Left lung (tissue), 10 donors: ENCODE results near the gene BICDL1. TPM values are rescaled to one million over a fixed set of nuclear protein-coding genes. Genes with fewer than 3 reads are reported as not detected.

Experiments used
- ATAC-seq: fragments of 200-7000 bp; cut with Tn5 transposase; one replicate; pipeline ENCODE4 v1.9.1; 2020; ENCODE audit warnings: moderate library complexity
- DNase-seq, 4 donors: peaks; one replicate each; pipeline ENCODE4 v3.0.0-alpha.2; 2013 to 2020
- H3K27ac ChIP-seq, 2 donors: fragments of 200-600 bp; sonication (generic) in 1 of 2; one replicate each; pipeline versions ENCODE4 v1.5.0 to v1.8.0; 2020 to 2021
- H3K27me3 ChIP-seq, 2 donors: fragments of 200-600 bp; sonication (generic) in 1 of 2; one replicate each; pipeline versions ENCODE4 v1.5.0 to v1.8.0; 2020 to 2021
- H3K36me3 ChIP-seq, 2 donors: fragments of 200-600 bp; sonication (generic) in 1 of 2; one replicate each; pipeline versions ENCODE4 v1.5.0 to v1.8.0; 2020 to 2021
- H3K4me1 ChIP-seq, 2 donors: fragments of 200-600 bp; one replicate each; pipeline ENCODE4 v1.8.0; 2021
- H3K4me3 ChIP-seq, 2 donors: fragments of 200-600 bp; sonication (generic) in 1 of 2; one replicate each; pipeline versions ENCODE4 v1.5.0 to v1.8.0; 2020 to 2021; ENCODE audit warnings: mild to moderate bottlenecking in 1 of 2
- H3K9me3 ChIP-seq, 2 donors: fragments of 200-600 bp; sonication (generic) in 1 of 2; one replicate each; pipeline versions ENCODE4 v1.5.0 to v1.8.0; 2020 to 2021
- CTCF ChIP-seq, 2 donors: fragments of 200-600 bp; sonication (generic) in 1 of 2; IDR thresholded peaks; one replicate each; pipeline versions ENCODE4 v1.5.0 to v1.8.0; 2021; ENCODE audit warnings: antibody characterized with exemption in 2 of 2
- intact Hi-C, 2 donors: fragments of 100-400 bp; cut with DNase I; formaldehyde crosslinking; loops; one replicate each; pipeline versions ENCODE4 v1.11.2 to v1.14.2; 2022
- polyA plus RNA-seq, 6 donors: library from polyadenylated mRNA; unstranded; fragments of 120-200 nt; gene quantifications; one replicate each; pipeline ENCODE4 v1.2.1, GENCODE V29; 2013; ENCODE audit not compliant: insufficient read length in 6 of 6
- total RNA-seq, 2 donors: library from RNA; stranded (reverse); fragmentation: NEBNext Ultra II Directional; extraction: Animal tissue kit (Norgen Biotek cat#: 25700); gene quantifications; one replicate each; pipeline ENCODE4 v1.2.1, GENCODE V29; 2021
- donor health status: DM: no; HTN: yes; CAD: no.
- donor health status: DM: no; HTN: no; CAD: no.

The BICDL1 gene
- total and polyA plus RNA-seq, 8 donors = 1.8 to 12.0 (median 3.3) TPM

DNA sequence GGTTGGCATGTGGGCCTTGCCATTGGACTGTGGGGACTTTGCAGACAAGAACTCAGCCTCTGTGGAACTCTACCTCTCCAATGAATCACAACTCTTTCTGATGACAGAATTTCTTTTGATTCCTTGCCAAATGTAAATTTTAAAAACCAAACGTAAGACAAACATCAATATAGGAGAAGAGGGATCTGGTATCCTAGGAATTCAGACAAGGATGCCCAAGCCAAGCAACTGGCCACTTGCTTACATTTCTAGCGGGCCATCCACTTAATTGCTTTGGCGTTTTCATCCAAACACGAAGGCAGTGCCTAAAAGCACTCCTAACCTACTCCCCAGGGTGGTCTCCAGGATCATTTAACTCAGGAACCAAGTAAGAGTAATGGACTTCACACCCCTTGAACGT is 150.9 kb downstream of the BICDL1 start:
- no peak for ATAC-seq
- DNase-seq = no peak
- H3K4me3 ChIP-seq = no peak overlapping the region
- intact Hi-C loops = no loop called here
- no peaks in the 10 kb centered on the region for H3K9me3 ChIP-seq
- no peaks in the 10 kb centered on the region for H3K4me1 ChIP-seq
- H3K27me3 ChIP-seq = no peaks in the 10 kb centered on the region
- TF ChIP-seq CTCF (IDR thresholded peaks at IDR 0.05) = no peak
- H3K27ac ChIP-seq = no peak overlapping the region
- peaks cover 0 to 100% of the 10 kb centered on the region in 2 donors for H3K36me3 ChIP-seq

- Histone ChIP-seq H3K4me1 (no peaks in the 10 kb centered on the region), H3K27ac (no peak overlapping the region), H3K36me3 (peaks cover 0 to 100% of the 10 kb centered on the region in 2 donors), H3K4me3 (no peak overlapping the region), H3K9me3 (no peaks in the 10 kb centered on the region), H3K27me3 (no peaks in the 10 kb centered on the region)
- TF ChIP-seq CTCF (IDR thresholded peaks at IDR 0.05) = no peak
- intact Hi-C loops = no loop called here
- ATAC-seq (no peak), DNase-seq (no peak)
These were observed 151.6 kb downstream of the BICDL1 start for GRCh38 chr12:120140603-120141002.

DNA sequence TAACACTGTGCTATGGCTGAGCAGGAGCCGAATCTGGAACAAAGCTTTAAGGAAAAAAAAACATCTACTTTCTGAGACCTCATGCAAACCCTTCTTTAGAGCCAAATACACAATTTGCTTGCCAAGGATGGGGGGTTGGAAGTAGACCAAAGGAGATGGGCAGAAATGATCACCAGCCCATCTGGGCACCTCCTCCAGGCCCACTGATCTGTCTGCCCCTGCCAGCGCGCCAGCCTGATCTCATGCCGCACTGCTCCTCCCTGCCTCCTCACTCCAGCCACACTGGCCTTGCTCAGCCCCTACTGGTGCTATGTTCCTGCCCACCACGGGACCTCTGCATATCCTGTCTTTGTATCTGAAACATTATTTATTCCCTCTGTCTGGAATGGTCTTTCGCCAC is 152.3 kb downstream of the BICDL1 start:
- intact Hi-C loops = no loop called here
- DNase-seq (no peak), ATAC-seq (no peak)
- Histone ChIP-seq H3K36me3 (peaks cover 0 to 100% of the 10 kb centered on the region in 2 donors), H3K4me1 (no peaks in the 10 kb centered on the region), H3K9me3 (no peaks in the 10 kb centered on the region), H3K27me3 (no peaks in the 10 kb centered on the region), H3K4me3 (no peak overlapping the region), H3K27ac (no peak overlapping the region)
- no peak for TF ChIP-seq CTCF (IDR thresholded peaks at IDR 0.05)

- Histone ChIP-seq H3K27me3 (no peaks in the 10 kb centered on the region), H3K4me1 (no peaks in the 10 kb centered on the region), H3K9me3 (no peaks in the 10 kb centered on the region), H3K36me3 (peaks cover 0 to 100% of the 10 kb centered on the region in 2 donors), H3K4me3 (no peak overlapping the region), H3K27ac (no peak overlapping the region)
- no peak for ATAC-seq
- intact Hi-C loops = no loop called here
- no peak for DNase-seq
- no peak for TF ChIP-seq CTCF (IDR thresholded peaks at IDR 0.05)
These were observed 153.3 kb downstream of the BICDL1 start for GRCh38 chr12:120142231-120142877.

Other genes with a start within 250 kb of the BICDL1 start
- gene CIT, start 111.9 kb upstream of the BICDL1 start, total RNA-seq = 10 to 100 TPM in 1 of 2 donors, 1 to 10 TPM in 1; 7.0 to 21.5 TPM
- 10 to 100 TPM; 16.8 to 33.2 (median 22.3) TPM for gene CIT, start 111.9 kb upstream of the BICDL1 start, polyA plus RNA-seq
- gene RAB35, start 127.5 kb downstream of the BICDL1 start, total RNA-seq = 10 to 100 TPM; 37.6 to 54.2 TPM
- 10 to 100 TPM; 35.1 to 43.2 (median 39.2) TPM for gene RAB35, start 127.5 kb downstream of the BICDL1 start, polyA plus RNA-seq
- 10 to 100 TPM; 69.2 to 89.4 TPM for gene GCN1, start 205.5 kb downstream of the BICDL1 start, total RNA-seq
- gene GCN1, start 205.5 kb downstream of the BICDL1 start, polyA plus RNA-seq = 10 to 100 TPM; 51.8 to 66.1 (median 56.0) TPM
- gene RPLP0, start 211.9 kb downstream of the BICDL1 start, total RNA-seq = 1,000 to 10,000 TPM; 1,565 to 1,940 TPM
- gene RPLP0, start 211.9 kb downstream of the BICDL1 start, polyA plus RNA-seq = 1,000 to 10,000 TPM; 3,134 to 3,748 (median 3,582) TPM